HL-60 (cell line): ENCODE results near the gene NMT1.

ENCODE experiments used
- CTCF ChIP-seq: IDR thresholded peaks from one replicate; pipeline ENCODE4 v1.5.1; 2011; ENCODE audit warnings: low read length, control low read depth, inconsistent platforms; ENCODE audit not compliant: insufficient read depth
- GABPA ChIP-seq: IDR thresholded peaks from 2 replicates; pipeline ENCODE4 v1.6.1; 2012; ENCODE audit warnings: low read depth

GRCh38 chr17:45117334-45117733 is 56.2 kb downstream of the NMT1 start:
- TF ChIP-seq CTCF (no peak), GABPA (no peak)
